ENCODE results near the gene ZEB2.

ZEB2 gene

GRCh38 chr2:144451443-144451842, 68.5 kb downstream of the ZEB2 start:
- no peak overlapping the region for H3K27ac ChIP-seq
- no peak for DNase-seq
- H3K9me3 ChIP-seq (ENCODE audit: severe bottlenecking), result no peaks in the 10 kb centered on the region
- no peaks in the 10 kb centered on the region for H3K36me3 ChIP-seq
- no peaks in the 10 kb centered on the region for H3K27me3 ChIP-seq (ENCODE audit: insufficient read depth, low read depth, severe bottlenecking)
- TF ChIP-seq CTCF (IDR thresholded peaks at IDR 0.05; ENCODE audit: low read depth, low read length), result no peak
- H3K4me3 ChIP-seq (ENCODE audit: low read depth, low read length), result no peak overlapping the region

GRCh38 chr2:144449028-144449406, 70.9 kb downstream of the ZEB2 start:
- Histone ChIP-seq H3K4me3 (ENCODE audit: low read depth, low read length) (no peak overlapping the region), H3K9me3 (ENCODE audit: severe bottlenecking) (no peaks in the 10 kb centered on the region), H3K36me3 (no peaks in the 10 kb centered on the region), H3K27me3 (ENCODE audit: insufficient read depth, low read depth, severe bottlenecking) (no peaks in the 10 kb centered on the region), H3K27ac (no peak overlapping the region)
- peak; percentile 31; the same call in 1 of the 2 replicates for TF ChIP-seq CTCF (IDR thresholded peaks at IDR 0.05; ENCODE audit: low read depth, low read length)
- DNase-seq, result no peak

GRCh38 chr2:144448389-144449027, 71.4 kb downstream of the ZEB2 start:
- TF ChIP-seq CTCF (IDR thresholded peaks at IDR 0.05; ENCODE audit: low read depth, low read length), result no peak
- Histone ChIP-seq H3K27me3 (ENCODE audit: insufficient read depth, low read depth, severe bottlenecking) (no peaks in the 10 kb centered on the region), H3K4me3 (ENCODE audit: low read depth, low read length) (no peak overlapping the region), H3K27ac (no peak overlapping the region), H3K36me3 (no peaks in the 10 kb centered on the region), H3K9me3 (ENCODE audit: severe bottlenecking) (no peaks in the 10 kb centered on the region)
- no peak for DNase-seq

- TF ChIP-seq CTCF (IDR thresholded peaks at IDR 0.05; ENCODE audit: low read depth, low read length), result no peak
- no peak overlapping the region for H3K4me3 ChIP-seq (ENCODE audit: low read depth, low read length)
- H3K27me3 ChIP-seq (ENCODE audit: insufficient read depth, low read depth, severe bottlenecking), result no peaks in the 10 kb centered on the region
- H3K27ac ChIP-seq, result no peak overlapping the region
- H3K9me3 ChIP-seq (ENCODE audit: severe bottlenecking), result no peaks in the 10 kb centered on the region
- no peak for DNase-seq
- H3K36me3 ChIP-seq, result no peaks in the 10 kb centered on the region
These were observed 72.4 kb downstream of the ZEB2 start for GRCh38 chr2:144447535-144447934.

- H3K4me3 ChIP-seq (ENCODE audit: low read depth, low read length), result no peak overlapping the region
- H3K27ac ChIP-seq, result no peak overlapping the region
- no peaks in the 10 kb centered on the region for H3K36me3 ChIP-seq
- no peaks in the 10 kb centered on the region for H3K9me3 ChIP-seq (ENCODE audit: severe bottlenecking)
- TF ChIP-seq CTCF (IDR thresholded peaks at IDR 0.05; ENCODE audit: low read depth, low read length), result no peak
- no peak for DNase-seq
- H3K27me3 ChIP-seq (ENCODE audit: insufficient read depth, low read depth, severe bottlenecking), result no peaks in the 10 kb centered on the region
These were observed 73.8 kb downstream of the ZEB2 start for GRCh38 chr2:144446136-144446535.

GRCh38 chr2:144445196-144445595, 74.7 kb downstream of the ZEB2 start:
- no peaks in the 10 kb centered on the region for H3K27me3 ChIP-seq (ENCODE audit: insufficient read depth, low read depth, severe bottlenecking)
- no peak for TF ChIP-seq CTCF (IDR thresholded peaks at IDR 0.05; ENCODE audit: low read depth, low read length)
- no peaks in the 10 kb centered on the region for H3K36me3 ChIP-seq
- no peaks in the 10 kb centered on the region for H3K9me3 ChIP-seq (ENCODE audit: severe bottlenecking)
- no peak for DNase-seq
- H3K4me3 ChIP-seq (ENCODE audit: low read depth, low read length), result no peak overlapping the region
- H3K27ac ChIP-seq, result no peak overlapping the region

Measured in WERI-Rb-1 (cell line).